HG03025 (cell line): Measurements from ENCODE around the gene GALNT10.

ENCODE experiments used
- ATAC-seq: cut with Tn5 transposase; IDR thresholded peaks from one replicate; pipeline ENCODE4 v1.9.1; 2021; ENCODE audit warnings: mild to moderate bottlenecking, moderate library complexity; ENCODE audit not compliant: unreplicated experiment, low FRiP score

The GALNT10 gene

GRCh38 chr5:154176181-154176580 is 14.4 kb upstream of the GALNT10 start:
- no peak for ATAC-seq

GRCh38 chr5:154178661-154179060 is 11.9 kb upstream of the GALNT10 start:
- ATAC-seq, result no peak

- peak; percentile 86 for ATAC-seq
These were observed 10.5 kb upstream of the GALNT10 start for GRCh38 chr5:154179846-154180710.

- no peak for ATAC-seq
These were observed 9.4 kb upstream of the GALNT10 start for GRCh38 chr5:154181161-154181560.

- peak; percentile 16 for ATAC-seq
These were observed 1.2 kb upstream of the GALNT10 start for GRCh38 chr5:154189256-154189818.

GRCh38 chr5:154189819-154190594 is 526 bp upstream of the GALNT10 start:
- peak; percentile 72 for ATAC-seq

GRCh38 chr5:154191467-154192261 is 1.1 kb downstream of the GALNT10 start:
- no peak for ATAC-seq

GRCh38 chr5:154193283-154193682 is 2.8 kb downstream of the GALNT10 start:
- no peak for ATAC-seq

- ATAC-seq, result no peak
These were observed 3.2 kb downstream of the GALNT10 start for GRCh38 chr5:154193701-154194121.

GRCh38 chr5:154194345-154195329 is 4.1 kb downstream of the GALNT10 start:
- ATAC-seq, result no peak

GRCh38 chr5:154196281-154196680 is 5.7 kb downstream of the GALNT10 start:
- no peak for ATAC-seq

- no peak for ATAC-seq
These were observed 6.6 kb downstream of the GALNT10 start for GRCh38 chr5:154196955-154197652.

- ATAC-seq, result no peak
These were observed 7.4 kb downstream of the GALNT10 start for GRCh38 chr5:154197801-154198491.

GRCh38 chr5:154198611-154199230 is 8.2 kb downstream of the GALNT10 start:
- ATAC-seq, result no peak

GRCh38 chr5:154199263-154199662 is 8.7 kb downstream of the GALNT10 start:
- no peak for ATAC-seq

GRCh38 chr5:154199671-154200220 is 9.2 kb downstream of the GALNT10 start:
- ATAC-seq, result no peak

- no peak for ATAC-seq
These were observed 9.7 kb downstream of the GALNT10 start for GRCh38 chr5:154200221-154200620.
